PFSK-1 (cell line): ENCODE measurements around the gene SPNS1.

Experiments
- POLR2AphosphoS5 ChIP-seq: IDR thresholded peaks from 2 replicates; pipeline ENCODE4 v1.6.1; 2012; ENCODE audit warnings: low read depth, mild to moderate bottlenecking, control low read depth, low read length, moderate library complexity
- REST ChIP-seq, 2 experiments: IDR thresholded peaks; 2 replicates each; pipeline versions ENCODE4 v1.6.1 to v1.8.0; 2011 to 2012; ENCODE audit warnings: low read depth in 2 of 2, low read length in 2 of 2, control low read depth in 1 of 2, inconsistent platforms in 1 of 2, mild to moderate bottlenecking in 1 of 2, moderate library complexity in 1 of 2; ENCODE audit not compliant: insufficient read depth in 1 of 2
- SIN3A ChIP-seq: IDR thresholded peaks from 2 replicates; pipeline ENCODE4 v1.6.1; 2012; ENCODE audit warnings: mild to moderate bottlenecking, low read length, moderate library complexity, borderline replicate concordance; ENCODE audit not compliant: insufficient read depth
- TAF1 ChIP-seq: IDR thresholded peaks from 2 replicates; pipeline ENCODE4 v1.6.1; 2012; ENCODE audit warnings: low read length, control low read depth, borderline replicate concordance; ENCODE audit not compliant: insufficient read depth

GRCh38 chr16:29011112-29011511 is 36.5 kb downstream of the SPNS1 start:
- no peak for TF ChIP-seq POLR2AphosphoS5
- TF ChIP-seq TAF1, result no peak
- no peak for TF ChIP-seq REST (IDR thresholded peaks at IDR 0.05; ENCODE audit: insufficient read depth in 1 of 2, low read depth in 2 of 2, low read length in 2 of 2)
- TF ChIP-seq SIN3A, result no peak
